ENCODE results near the gene RHOV.

Gene RHOV

GRCh38 chr15:40918146-40918798, 44.2 kb upstream of the RHOV start:
- CTCF ChIA-PET: interaction anchor here (0.9 to 1.3 kb wide), 4 partner anchors 12 to 23 kb away, joined by 3 to 5 read pairs (median 4); no protein-coding TSS in a partner anchor
- no peak for DNase-seq (ENCODE audit: extremely low spot score)
- POLR2A ChIA-PET: interaction anchor here (2.8 to 3.0 kb wide), 2 partner anchors 23 to 34 kb away, joined by 6 to 12 read pairs; partner anchors contain the start of gene CHAC1
- no peak for TF ChIP-seq ELF4 (IDR thresholded peaks at IDR 0.05)
- TF ChIP-seq ZNF384 (IDR thresholded peaks at IDR 0.05): no peak
- TF ChIP-seq TARDBP (IDR thresholded peaks at IDR 0.05): no peak
- TF ChIP-seq CTBP1 (IDR thresholded peaks at IDR 0.05; ENCODE audit: borderline replicate concordance): no peak
- no peak for TF ChIP-seq HDGF (IDR thresholded peaks at IDR 0.05; ENCODE audit: borderline replicate concordance)
- TF ChIP-seq SP1 (IDR thresholded peaks at IDR 0.05): no peak
- TF ChIP-seq BHLHE40 (IDR thresholded peaks at IDR 0.05; ENCODE audit: borderline replicate concordance): no peak
- TF ChIP-seq FOXK2 (IDR thresholded peaks at IDR 0.05): no peak
- TF ChIP-seq ARNT (IDR thresholded peaks at IDR 0.05): no peak
- no peak for TF ChIP-seq PKNOX1 (IDR thresholded peaks at IDR 0.05)
- TF ChIP-seq NFRKB (IDR thresholded peaks at IDR 0.05): no peak
- TF ChIP-seq LEF1 (IDR thresholded peaks at IDR 0.05; ENCODE audit: borderline replicate concordance): no peak
- TF ChIP-seq FOXM1 (IDR thresholded peaks at IDR 0.05; ENCODE audit: borderline replicate concordance): no peak
- TF ChIP-seq L3MBTL2 (conservative IDR thresholded peaks at IDR 0.05): no peak
- no peak for TF ChIP-seq FOXA1 (IDR thresholded peaks at IDR 0.05)
- no peak for TF ChIP-seq SUZ12 (IDR thresholded peaks at IDR 0.05)

GRCh38 chr15:40917585-40917984, 43.6 kb upstream of the RHOV start:
- TF ChIP-seq HDGF (IDR thresholded peaks at IDR 0.05; ENCODE audit: borderline replicate concordance) (no peak), SUZ12 (IDR thresholded peaks at IDR 0.05) (no peak), SP1 (IDR thresholded peaks at IDR 0.05) (no peak), NFRKB (IDR thresholded peaks at IDR 0.05) (no peak), TARDBP (IDR thresholded peaks at IDR 0.05) (no peak), ARNT (IDR thresholded peaks at IDR 0.05) (no peak), ELF4 (IDR thresholded peaks at IDR 0.05) (no peak), LEF1 (IDR thresholded peaks at IDR 0.05; ENCODE audit: borderline replicate concordance) (no peak), BHLHE40 (IDR thresholded peaks at IDR 0.05; ENCODE audit: borderline replicate concordance) (no peak), FOXK2 (IDR thresholded peaks at IDR 0.05) (no peak)
- ChIA-PET POLR2A (interaction anchor here (0.5 to 3.0 kb wide), 3 partner anchors 24 to 37 kb away, joined by 4 to 12 read pairs (median 6); partner anchors contain the start of gene CHAC1), CTCF (interaction anchor here (0.9 to 1.3 kb wide), 4 partner anchors 13 to 24 kb away, joined by 3 to 5 read pairs (median 4); no protein-coding TSS in a partner anchor)
- no peak for DNase-seq (ENCODE audit: extremely low spot score)

- CTCF ChIA-PET: interaction anchor here (0.8 to 1.4 kb wide), 4 partner anchors 10 to 21 kb away, joined by 3 to 5 read pairs (median 3); partner anchors contain the start of gene VPS18
- no peak for DNase-seq (ENCODE audit: extremely low spot score)
- POLR2A ChIA-PET: interaction anchor here (1.3 kb wide), 1 partner anchor 26 kb away, joined by 4 read pairs; no protein-coding TSS in a partner anchor
- TF ChIP-seq ZNF384 (IDR thresholded peaks at IDR 0.05) (no peak), BHLHE40 (IDR thresholded peaks at IDR 0.05; ENCODE audit: borderline replicate concordance) (no peak), NFRKB (IDR thresholded peaks at IDR 0.05) (no peak), FOXM1 (IDR thresholded peaks at IDR 0.05; ENCODE audit: borderline replicate concordance) (no peak), FOXK2 (IDR thresholded peaks at IDR 0.05) (no peak)
Observed at GRCh38 chr15:40915679-40916078, 41.6 kb upstream of the RHOV start.

- DNase-seq (ENCODE audit: extremely low spot score): no peak
- ChIA-PET CTCF (interaction anchor here (0.7 to 1.4 kb wide), 5 partner anchors 9 to 21 kb away, joined by 3 to 5 read pairs (median 3); partner anchors contain the start of gene VPS18), POLR2A (interaction anchor here (1.3 kb wide), 1 partner anchor 26 kb away, joined by 4 read pairs; no protein-coding TSS in a partner anchor)
- TF ChIP-seq ELF4 (IDR thresholded peaks at IDR 0.05) (no peak), SP1 (IDR thresholded peaks at IDR 0.05) (no peak), NFRKB (IDR thresholded peaks at IDR 0.05) (no peak), L3MBTL2 (conservative IDR thresholded peaks at IDR 0.05) (no peak), PKNOX1 (IDR thresholded peaks at IDR 0.05) (no peak), FOXM1 (IDR thresholded peaks at IDR 0.05; ENCODE audit: borderline replicate concordance) (no peak), ARNT (IDR thresholded peaks at IDR 0.05) (no peak), LEF1 (IDR thresholded peaks at IDR 0.05; ENCODE audit: borderline replicate concordance) (no peak), BHLHE40 (IDR thresholded peaks at IDR 0.05; ENCODE audit: borderline replicate concordance) (no peak), FOXK2 (IDR thresholded peaks at IDR 0.05) (no peak), TARDBP (IDR thresholded peaks at IDR 0.05) (no peak), FOXA1 (IDR thresholded peaks at IDR 0.05) (no peak), HDGF (IDR thresholded peaks at IDR 0.05; ENCODE audit: borderline replicate concordance) (no peak), SUZ12 (IDR thresholded peaks at IDR 0.05) (no peak), ZNF384 (IDR thresholded peaks at IDR 0.05) (no peak)
Observed at GRCh38 chr15:40915116-40915661, 41.2 kb upstream of the RHOV start.

GRCh38 chr15:40914486-40914885, 40.5 kb upstream of the RHOV start:
- TF ChIP-seq FOXA1 (IDR thresholded peaks at IDR 0.05) (no peak), HDGF (IDR thresholded peaks at IDR 0.05; ENCODE audit: borderline replicate concordance) (no peak), BHLHE40 (IDR thresholded peaks at IDR 0.05; ENCODE audit: borderline replicate concordance) (no peak), FOXM1 (IDR thresholded peaks at IDR 0.05; ENCODE audit: borderline replicate concordance) (no peak), CTBP1 (IDR thresholded peaks at IDR 0.05; ENCODE audit: borderline replicate concordance) (no peak), FOXK2 (IDR thresholded peaks at IDR 0.05) (no peak), ZNF384 (IDR thresholded peaks at IDR 0.05) (no peak), SUZ12 (IDR thresholded peaks at IDR 0.05) (no peak), NFRKB (IDR thresholded peaks at IDR 0.05) (no peak)
- POLR2A ChIA-PET: interaction anchor here (1.3 kb wide), 1 partner anchor 27 kb away, joined by 4 read pairs; no protein-coding TSS in a partner anchor
- DNase-seq (ENCODE audit: extremely low spot score): no peak
- CTCF ChIA-PET: interaction anchor here (0.7 kb wide), 1 partner anchor 19 kb away, joined by 3 read pairs; no protein-coding TSS in a partner anchor

- no peak for DNase-seq (ENCODE audit: extremely low spot score)
- ChIA-PET CTCF (no interaction called here), POLR2A (no interaction called here)
- no peak for TF ChIP-seq FOXA1 (IDR thresholded peaks at IDR 0.05)
- no peak for TF ChIP-seq FOXM1 (IDR thresholded peaks at IDR 0.05; ENCODE audit: borderline replicate concordance)
- no peak for TF ChIP-seq BHLHE40 (IDR thresholded peaks at IDR 0.05; ENCODE audit: borderline replicate concordance)
- TF ChIP-seq ARNT (IDR thresholded peaks at IDR 0.05): no peak
- TF ChIP-seq SUZ12 (IDR thresholded peaks at IDR 0.05): no peak
- TF ChIP-seq ZNF384 (IDR thresholded peaks at IDR 0.05): no peak
- no peak for TF ChIP-seq LEF1 (IDR thresholded peaks at IDR 0.05; ENCODE audit: borderline replicate concordance)
- TF ChIP-seq SP1 (IDR thresholded peaks at IDR 0.05): no peak
- no peak for TF ChIP-seq CTBP1 (IDR thresholded peaks at IDR 0.05; ENCODE audit: borderline replicate concordance)
- no peak for TF ChIP-seq NFRKB (IDR thresholded peaks at IDR 0.05)
Observed at GRCh38 chr15:40914013-40914412, 40.0 kb upstream of the RHOV start.

All from HEK293T (cell line).